ENCODE results near the gene STXBP5L.
"Not testable (repeated sequence)": the region's sequence is repeated elsewhere in the genome, so short reads cannot be mapped to it uniquely, and the experiment has no call there.

STXBP5L gene

DNA sequence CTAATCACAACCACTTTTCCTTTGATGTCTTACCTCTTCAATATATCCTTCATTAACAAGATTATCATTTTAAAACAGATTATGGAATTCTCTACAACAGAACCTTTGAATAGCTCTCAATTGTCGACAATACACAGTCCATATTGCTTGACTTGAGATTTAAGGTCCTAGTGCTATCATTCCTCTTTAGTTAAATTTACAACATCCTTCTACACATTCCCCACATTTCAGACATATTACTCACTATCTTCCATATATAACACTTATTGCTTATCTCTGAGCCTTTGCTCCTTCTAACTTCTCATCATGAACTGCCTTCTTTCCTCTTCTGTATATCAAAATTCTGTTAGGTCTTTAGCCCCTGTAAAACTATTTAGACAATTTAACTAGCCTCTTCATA lies 247.0 kb downstream of the STXBP5L start:
- TF ChIP-seq CTCF (IDR thresholded peaks at IDR 0.05; ENCODE audit: low read depth, low read length) = no peak
- H3K4me3 ChIP-seq (ENCODE audit: low read depth, low read length) = no peak overlapping the region

DNA sequence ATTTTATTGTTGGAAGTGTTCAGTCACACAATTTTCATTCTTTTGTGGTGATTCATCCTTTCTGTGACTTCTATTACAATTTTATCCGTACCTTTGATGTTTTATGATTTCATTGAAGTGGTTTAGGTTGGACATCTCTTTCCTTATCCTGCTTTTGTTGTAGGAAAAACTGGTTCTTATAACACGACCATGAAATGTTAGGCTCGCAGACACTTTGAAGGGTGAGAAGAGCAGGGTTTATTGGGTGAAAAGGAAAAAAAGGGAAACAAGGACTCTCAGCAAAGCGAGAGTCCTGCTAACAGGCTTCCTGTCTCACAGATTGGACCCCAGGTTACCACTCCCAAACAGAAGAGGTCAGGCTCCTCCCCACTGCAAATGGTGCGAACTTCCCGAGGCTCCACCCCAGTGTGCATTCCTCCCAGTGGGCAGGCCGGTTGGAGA lies 257.4 kb downstream of the STXBP5L start:
- no peak for TF ChIP-seq CTCF (IDR thresholded peaks at IDR 0.05; ENCODE audit: low read depth, low read length)
- no peak overlapping the region for H3K4me3 ChIP-seq (ENCODE audit: low read depth, low read length)

- no peak overlapping the region for H3K4me3 ChIP-seq (ENCODE audit: low read depth, low read length)
- TF ChIP-seq CTCF (IDR thresholded peaks at IDR 0.05; ENCODE audit: low read depth, low read length) = no peak
Measured at GRCh38 chr3:121167374-121168139, 259.6 kb downstream of the STXBP5L start.

GRCh38 chr3:121175083-121175482 lies 267.1 kb downstream of the STXBP5L start:
- H3K4me3 ChIP-seq (ENCODE audit: low read depth, low read length) = no peak overlapping the region
- no peak for TF ChIP-seq CTCF (IDR thresholded peaks at IDR 0.05; ENCODE audit: low read depth, low read length)

GRCh38 chr3:121190626-121191025 lies 282.6 kb downstream of the STXBP5L start:
- H3K4me3 ChIP-seq (ENCODE audit: low read depth, low read length) = not testable (repeated sequence)

- TF ChIP-seq CTCF (IDR thresholded peaks at IDR 0.05; ENCODE audit: low read depth, low read length) = no peak
- no peak overlapping the region for H3K4me3 ChIP-seq (ENCODE audit: low read depth, low read length)
Measured at GRCh38 chr3:121202573-121202972, 294.6 kb downstream of the STXBP5L start.

GRCh38 chr3:121223116-121223515 lies 315.1 kb downstream of the STXBP5L start:
- no peak for TF ChIP-seq CTCF (IDR thresholded peaks at IDR 0.05; ENCODE audit: low read depth, low read length)

GRCh38 chr3:121228971-121229370 lies 321.0 kb downstream of the STXBP5L start:
- no peak overlapping the region for H3K4me3 ChIP-seq (ENCODE audit: low read depth, low read length)
- TF ChIP-seq CTCF (IDR thresholded peaks at IDR 0.05; ENCODE audit: low read depth, low read length) = no peak

More at GRCh38 chr3:121223116-121223515, 315.1 kb downstream of the STXBP5L start:
- no peak overlapping the region for H3K4me3 ChIP-seq (ENCODE audit: low read depth, low read length)

DNA sequence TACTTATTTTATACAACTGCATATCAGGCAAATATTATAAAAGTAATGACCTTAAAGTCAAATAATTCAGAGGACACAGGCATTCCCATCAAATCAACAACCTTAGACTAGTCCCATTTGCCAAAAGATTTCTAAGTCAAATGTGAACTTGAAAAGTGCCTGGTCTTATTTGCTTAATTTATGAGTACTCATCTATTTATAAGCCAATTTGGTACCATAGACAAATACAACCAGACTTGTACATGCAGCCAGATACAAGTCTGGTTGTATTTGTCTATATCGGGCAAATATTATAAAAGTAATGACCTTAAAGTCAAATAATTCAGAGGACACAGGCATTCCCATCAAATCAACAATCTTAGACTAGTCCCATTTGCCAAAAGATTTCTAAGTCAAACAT lies 322.2 kb downstream of the STXBP5L start:
- not testable (repeated sequence) for H3K4me3 ChIP-seq (ENCODE audit: low read depth, low read length)

Measured in WI38 (cell line).